GM19193 (cell line): Measurements from ENCODE around the gene SEMA5B.
A peak's percentile ranks its signal among the peaks of the same experiment; 100 is the strongest.

Source experiments
- POLR2A ChIP-seq: IDR thresholded peaks from 4 replicates; pipeline ENCODE4 v1.6.1; 2011; ENCODE audit not compliant: insufficient read depth, insufficient read length; ENCODE audit errors: extremely low read depth

Gene SEMA5B

DNA sequence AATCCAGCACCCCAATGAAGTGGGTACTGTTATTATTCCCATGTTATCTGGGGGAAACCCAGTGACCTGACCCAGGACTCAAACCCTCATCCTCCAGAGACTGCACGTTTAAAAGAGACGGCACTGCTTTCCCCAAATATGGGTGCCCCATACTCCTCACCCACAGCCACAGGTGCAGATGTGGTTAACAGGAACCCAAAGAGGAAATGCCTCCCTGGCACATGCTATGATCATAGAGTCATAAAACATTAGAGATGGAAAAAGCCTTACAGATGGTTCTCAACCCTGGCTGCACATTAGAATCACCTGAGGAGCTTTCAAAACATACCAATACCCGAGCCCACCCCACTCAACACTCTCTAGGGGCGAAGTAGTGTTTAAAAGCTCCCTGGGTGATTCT is 111.5 kb downstream of the SEMA5B start:
- TF ChIP-seq POLR2A = no peak

GRCh38 chr3:122915300-122916055 is 112.1 kb downstream of the SEMA5B start:
- no peak for TF ChIP-seq POLR2A

- no peak for TF ChIP-seq POLR2A
These were observed 113.9 kb downstream of the SEMA5B start for GRCh38 chr3:122913539-122914100.

- no peak for TF ChIP-seq POLR2A
These were observed 114.6 kb downstream of the SEMA5B start for GRCh38 chr3:122912772-122913538.

- no peak for TF ChIP-seq POLR2A
These were observed 115.7 kb downstream of the SEMA5B start for GRCh38 chr3:122911901-122912300.

DNA sequence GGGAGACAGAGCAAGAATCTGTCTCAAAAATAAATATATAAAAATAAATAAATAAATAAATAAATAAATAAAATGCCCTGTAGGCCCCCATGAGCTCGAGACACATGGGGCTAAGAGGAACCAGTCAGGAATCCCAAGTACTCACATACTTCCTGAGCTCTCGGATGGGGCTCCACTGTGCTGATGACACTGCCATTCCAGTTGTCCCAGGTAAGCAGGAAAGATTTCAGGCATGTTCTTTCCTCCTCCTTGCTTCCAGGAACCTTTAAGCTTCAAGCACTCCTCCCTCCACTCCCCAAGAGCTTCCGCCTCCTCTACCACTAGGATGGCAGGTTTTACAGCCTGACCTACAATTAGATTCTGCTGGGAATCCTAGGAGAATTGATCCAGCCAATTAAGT is 119.3 kb downstream of the SEMA5B start:
- TF ChIP-seq POLR2A = no peak

DNA sequence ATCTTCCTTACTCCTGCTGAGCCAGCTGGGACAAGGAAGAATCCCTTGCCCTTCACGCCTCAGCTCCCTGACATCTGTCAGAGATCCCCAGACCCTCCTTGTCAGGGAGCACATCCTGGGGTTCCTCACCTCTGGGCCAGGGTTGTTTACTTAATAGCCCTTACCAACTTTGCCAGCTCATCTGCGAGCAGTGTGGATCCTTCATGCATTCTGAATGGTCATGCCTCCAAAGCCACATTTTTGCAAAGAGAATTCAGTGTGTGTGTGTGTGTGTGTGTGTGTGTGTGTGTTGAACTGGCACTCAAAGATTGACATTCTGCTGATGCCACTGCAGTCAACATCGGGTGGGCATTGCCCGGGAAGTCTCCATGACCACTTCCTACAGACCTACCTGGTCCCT is 120.1 kb downstream of the SEMA5B start:
- TF ChIP-seq POLR2A = no peak

GRCh38 chr3:122903171-122903570 is 124.4 kb downstream of the SEMA5B start:
- no peak for TF ChIP-seq POLR2A

DNA sequence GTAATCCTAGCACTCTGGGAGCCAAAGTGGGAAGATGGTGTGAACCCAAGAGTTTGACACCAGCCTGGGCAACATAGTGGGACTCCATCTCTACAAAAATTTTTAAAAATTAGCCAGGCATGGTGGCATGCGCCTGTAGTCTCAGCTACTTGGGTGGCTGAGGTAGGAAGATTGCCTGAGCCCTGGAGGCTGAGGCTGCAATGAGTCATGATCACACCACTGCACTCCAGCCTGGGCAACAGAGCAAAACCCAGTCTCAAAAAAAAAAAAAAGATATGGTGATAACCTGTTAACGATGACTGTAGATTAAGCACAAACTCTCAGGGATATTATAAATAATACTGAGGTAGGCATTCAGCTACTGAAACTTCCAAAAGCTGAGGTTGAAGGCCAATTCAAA is 125.2 kb downstream of the SEMA5B start:
- no peak for TF ChIP-seq POLR2A

DNA sequence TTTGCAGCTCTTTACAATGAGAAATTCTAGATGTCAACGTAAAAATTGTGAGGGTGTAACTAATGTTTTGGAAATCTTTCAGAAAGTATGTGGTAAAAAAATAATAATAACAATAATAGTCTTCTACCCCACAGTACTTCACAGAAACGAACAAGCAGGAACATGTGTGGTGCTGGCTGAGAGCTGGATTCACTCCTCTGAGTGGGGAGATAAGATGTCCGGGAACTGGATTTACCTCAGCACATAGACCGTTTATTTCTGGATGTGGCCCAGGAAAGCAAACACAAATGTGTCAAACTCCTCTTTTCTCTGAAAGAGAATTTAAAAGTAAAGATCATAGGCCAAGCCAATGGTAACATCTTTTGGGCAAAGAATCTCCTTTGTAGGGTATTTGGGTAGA is 129.3 kb downstream of the SEMA5B start:
- TF ChIP-seq POLR2A = no peak

GRCh38 chr3:122893754-122894668 is 133.6 kb downstream of the SEMA5B start:
- TF ChIP-seq POLR2A = no peak

GRCh38 chr3:122893282-122893681 is 134.3 kb downstream of the SEMA5B start:
- no peak for TF ChIP-seq POLR2A

GRCh38 chr3:122892118-122892960 is 135.2 kb downstream of the SEMA5B start:
- TF ChIP-seq POLR2A = no peak

DNA sequence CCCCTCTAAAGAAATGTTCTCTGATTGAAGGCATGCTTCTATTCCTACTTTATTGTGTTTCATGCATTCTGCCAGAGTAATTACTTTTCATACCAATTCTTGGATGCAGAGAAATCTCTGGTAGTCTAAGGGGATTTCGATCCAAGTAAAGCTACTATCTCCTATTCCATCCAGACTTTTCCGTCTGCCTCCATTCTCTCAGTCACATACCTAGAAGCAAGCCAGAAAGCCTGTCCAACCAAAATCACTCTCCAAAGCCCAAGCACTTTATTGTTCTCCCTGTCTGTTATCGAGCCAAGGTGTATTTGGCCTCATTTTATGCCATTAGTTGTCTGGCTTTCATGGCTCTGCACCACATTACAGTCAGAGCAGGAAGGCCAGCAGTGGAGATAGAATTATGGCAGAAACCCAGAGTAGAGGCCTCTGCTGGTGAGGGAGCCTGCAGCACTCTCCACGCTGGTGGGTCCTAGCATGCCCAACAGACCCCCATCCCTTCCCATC is 136.8 kb downstream of the SEMA5B start:
- TF ChIP-seq POLR2A = no peak

GRCh38 chr3:122890077-122890719 is 137.4 kb downstream of the SEMA5B start:
- TF ChIP-seq POLR2A = peak; percentile 27
